ENCODE data around the gene SULT1A2.

Gene SULT1A2

GRCh38 chr16:28563218-28563617 lies 33.6 kb downstream of the SULT1A2 start:
- DNase-seq (ENCODE audit: low read depth) = no peak
- H3K4me3 ChIP-seq (ENCODE audit: low read depth, low read length) = no peak overlapping the region
- TF ChIP-seq, protein P1, sequence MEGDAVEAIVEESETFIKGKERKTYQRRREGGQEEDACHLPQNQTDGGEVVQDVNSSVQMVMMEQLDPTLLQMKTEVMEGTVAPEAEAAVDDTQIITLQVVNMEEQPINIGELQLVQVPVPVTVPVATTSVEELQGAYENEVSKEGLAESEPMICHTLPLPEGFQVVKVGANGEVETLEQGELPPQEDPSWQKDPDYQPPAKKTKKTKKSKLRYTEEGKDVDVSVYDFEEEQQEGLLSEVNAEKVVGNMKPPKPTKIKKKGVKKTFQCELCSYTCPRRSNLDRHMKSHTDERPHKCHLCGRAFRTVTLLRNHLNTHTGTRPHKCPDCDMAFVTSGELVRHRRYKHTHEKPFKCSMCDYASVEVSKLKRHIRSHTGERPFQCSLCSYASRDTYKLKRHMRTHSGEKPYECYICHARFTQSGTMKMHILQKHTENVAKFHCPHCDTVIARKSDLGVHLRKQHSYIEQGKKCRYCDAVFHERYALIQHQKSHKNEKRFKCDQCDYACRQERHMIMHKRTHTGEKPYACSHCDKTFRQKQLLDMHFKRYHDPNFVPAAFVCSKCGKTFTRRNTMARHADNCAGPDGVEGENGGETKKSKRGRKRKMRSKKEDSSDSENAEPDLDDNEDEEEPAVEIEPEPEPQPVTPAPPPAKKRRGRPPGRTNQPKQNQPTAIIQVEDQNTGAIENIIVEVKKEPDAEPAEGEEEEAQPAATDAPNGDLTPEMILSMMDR (conservative IDR thresholded peaks at IDR 0.05; ENCODE audit: low read depth, low read length) = no peak

DNA sequence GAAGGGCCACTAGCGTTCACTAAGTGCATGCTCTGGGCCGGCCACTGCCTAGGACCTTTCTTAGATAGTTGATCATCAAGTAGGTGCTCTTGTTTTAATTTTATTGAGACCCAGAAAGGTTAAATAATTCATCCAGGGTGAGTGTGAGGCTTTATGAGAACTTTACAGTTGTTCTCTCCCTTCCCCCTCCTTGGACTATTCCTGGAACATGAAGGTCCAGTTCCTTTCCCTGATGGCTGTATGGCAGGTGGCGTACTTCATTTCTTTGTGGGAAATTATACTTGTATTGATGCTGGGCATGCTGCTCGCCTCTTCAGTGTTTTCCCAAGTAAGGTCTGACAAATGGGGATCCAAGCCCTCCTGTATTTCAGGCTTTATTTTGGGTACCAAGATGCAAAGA lies 34.7 kb downstream of the SULT1A2 start:
- no peak for DNase-seq (ENCODE audit: low read depth)
- TF ChIP-seq, protein P1 (conservative IDR thresholded peaks at IDR 0.05; ENCODE audit: low read depth, low read length) = no peak
- no peak overlapping the region for H3K4me3 ChIP-seq (ENCODE audit: low read depth, low read length)

GRCh38 chr16:28561557-28562187 lies 35.2 kb downstream of the SULT1A2 start:
- H3K4me3 ChIP-seq (ENCODE audit: low read depth, low read length) = no peak overlapping the region
- TF ChIP-seq, protein P1 (conservative IDR thresholded peaks at IDR 0.05; ENCODE audit: low read depth, low read length) = no peak
- DNase-seq (ENCODE audit: low read depth) = no peak

DNA sequence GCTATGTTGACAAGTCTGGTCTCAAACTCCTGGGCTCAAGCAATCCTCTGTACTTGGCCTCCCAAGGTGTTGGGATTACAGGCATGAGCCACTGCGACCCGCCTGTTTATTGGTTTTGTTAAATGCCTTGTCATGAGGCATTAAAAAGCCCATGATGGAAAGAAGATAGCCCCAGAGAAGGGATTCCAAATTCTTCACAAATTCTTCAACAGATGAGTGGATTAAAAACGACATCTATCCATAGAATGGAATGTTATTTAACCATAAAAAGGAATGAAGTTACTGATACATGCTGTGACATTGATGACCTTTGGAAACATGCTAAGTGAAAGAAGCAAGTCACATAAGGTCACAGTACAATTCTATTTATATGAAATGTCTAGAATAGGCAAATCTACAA lies 38.4 kb downstream of the SULT1A2 start:
- no peak for DNase-seq (ENCODE audit: low read depth)
- TF ChIP-seq, protein P1 (conservative IDR thresholded peaks at IDR 0.05; ENCODE audit: low read depth, low read length) = no peak
- H3K4me3 ChIP-seq (ENCODE audit: low read depth, low read length) = no peak overlapping the region

GRCh38 chr16:28556914-28557320 lies 39.9 kb downstream of the SULT1A2 start:
- TF ChIP-seq, protein P1 (conservative IDR thresholded peaks at IDR 0.05; ENCODE audit: low read depth, low read length) = no peak
- no peak overlapping the region for H3K4me3 ChIP-seq (ENCODE audit: low read depth, low read length)
- no peak for DNase-seq (ENCODE audit: low read depth)

DNA sequence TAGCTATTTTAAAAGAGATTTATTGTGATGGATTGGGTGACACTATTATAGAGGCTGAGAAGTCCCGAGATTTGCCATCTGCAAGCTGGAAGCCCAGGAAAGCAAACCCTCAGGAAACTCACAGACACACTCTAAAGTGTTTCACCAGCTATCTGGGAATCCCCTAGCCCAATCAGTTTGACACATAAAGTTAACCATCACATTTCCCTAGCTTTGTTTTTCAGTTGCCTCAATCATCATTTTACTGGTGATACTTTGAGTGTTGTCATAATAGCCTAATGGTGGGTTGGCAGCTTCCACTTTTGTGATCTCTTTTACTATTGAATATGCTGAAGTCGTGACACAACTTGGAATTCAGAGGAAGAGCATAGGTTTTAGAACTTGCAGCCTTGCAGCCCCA lies 41.3 kb downstream of the SULT1A2 start:
- DNase-seq (ENCODE audit: low read depth) = no peak
- no peak overlapping the region for H3K4me3 ChIP-seq (ENCODE audit: low read depth, low read length)
- TF ChIP-seq, protein P1 (conservative IDR thresholded peaks at IDR 0.05; ENCODE audit: low read depth, low read length) = no peak

Measured in choroid plexus epithelial cell (primary cell).